SK-N-DZ (cell line): ENCODE data around the gene SCRT2.
A peak's percentile ranks its signal among the peaks of the same experiment; 100 is the strongest.
"Not testable (repeated sequence)": the region's sequence is repeated elsewhere in the genome, so short reads cannot be mapped to it uniquely, and the experiment has no call there.

Source experiments
- DNase-seq: peaks from one replicate; pipeline ENCODE4 v3.0.0-alpha.2; 2015; ENCODE audit warnings: low spot score

The SCRT2 gene

GRCh38 chr20:653110-653589 is 22.5 kb downstream of the SCRT2 start, which contains the start of gene SRXN1:
SRXN1 (minus strand) TSS chr20:653200; CDS start chr20:653185, 15 bp downstream.
- DNase-seq: peak; percentile 82

- peak; percentile 42 for DNase-seq
Measured at GRCh38 chr20:652615-653109, 22.9 kb downstream of the SCRT2 start.

- no peak for DNase-seq
Measured at GRCh38 chr20:651713-652614, 23.6 kb downstream of the SCRT2 start.

- no peak for DNase-seq
Measured at GRCh38 chr20:650954-651353, 24.6 kb downstream of the SCRT2 start.

- DNase-seq: no peak
Measured at GRCh38 chr20:650281-650680, 25.3 kb downstream of the SCRT2 start.

- no peak for DNase-seq
Measured at GRCh38 chr20:647479-648019, 28.1 kb downstream of the SCRT2 start.

- no peak for DNase-seq
Measured at GRCh38 chr20:646868-647233, 28.8 kb downstream of the SCRT2 start.

- DNase-seq: no peak
Measured at GRCh38 chr20:646107-646867, 29.3 kb downstream of the SCRT2 start.

- peak; percentile 82 for DNase-seq
Measured at GRCh38 chr20:645318-646106, 30.1 kb downstream of the SCRT2 start.

GRCh38 chr20:644692-645317 is 30.8 kb downstream of the SCRT2 start:
- DNase-seq: no peak

- peak; percentile 52 for DNase-seq
Measured at GRCh38 chr20:642398-643174, 33.0 kb downstream of the SCRT2 start.

GRCh38 chr20:642013-642397 is 33.6 kb downstream of the SCRT2 start:
- not testable (repeated sequence) for DNase-seq

- peak; percentile 40 for DNase-seq
Measured at GRCh38 chr20:641516-641875, 34.1 kb downstream of the SCRT2 start.

GRCh38 chr20:640674-641515 is 34.7 kb downstream of the SCRT2 start:
- no peak for DNase-seq

GRCh38 chr20:638579-638978 is 37.0 kb downstream of the SCRT2 start:
- no peak for DNase-seq

- no peak for DNase-seq
Measured at GRCh38 chr20:637559-637958, 38.0 kb downstream of the SCRT2 start.

- DNase-seq: no peak
Measured at GRCh38 chr20:635893-636338, 39.7 kb downstream of the SCRT2 start.

- no peak for DNase-seq
Measured at GRCh38 chr20:635028-635892, 40.3 kb downstream of the SCRT2 start.
